GM19043 (cell line): ENCODE measurements around the gene VPS35.
"Not testable (repeated sequence)": the region's sequence is repeated elsewhere in the genome, so short reads cannot be mapped to it uniquely, and the experiment has no call there.

Experiments used
- ATAC-seq: cut with Tn5 transposase; IDR thresholded peaks from one replicate; pipeline ENCODE4 v1.9.1; 2021; ENCODE audit warnings: low read depth; ENCODE audit not compliant: unreplicated experiment

The VPS35 gene

GRCh38 chr16:46713634-46714033, 24.7 kb upstream of the VPS35 start:
- no peak for ATAC-seq

GRCh38 chr16:46712911-46713310, 23.9 kb upstream of the VPS35 start:
- no peak for ATAC-seq

- ATAC-seq = no peak
These were observed 22.4 kb upstream of the VPS35 start for GRCh38 chr16:46711106-46712058.

GRCh38 chr16:46709469-46710005, 20.6 kb upstream of the VPS35 start:
- no peak for ATAC-seq

DNA sequence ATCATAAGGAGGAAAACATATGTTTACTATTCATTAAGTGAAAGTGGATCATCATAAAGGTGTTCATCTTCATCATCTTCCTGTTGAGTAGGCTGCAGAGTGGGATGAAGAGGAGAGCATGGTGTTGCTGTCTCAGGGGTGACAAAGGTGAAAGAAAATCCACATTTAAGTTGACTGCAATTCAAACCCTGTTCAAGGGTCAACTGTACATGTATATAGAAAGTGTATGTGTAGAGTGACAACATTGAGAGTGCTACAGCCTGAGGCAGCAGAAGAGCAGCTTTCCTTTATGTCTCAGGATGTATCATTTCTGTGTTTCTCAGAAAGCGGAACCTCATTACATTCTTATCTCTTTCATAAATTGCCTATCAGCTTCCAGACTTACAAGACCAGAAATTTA, 17.7 kb upstream of the VPS35 start:
- ATAC-seq = no peak

GRCh38 chr16:46702030-46702429, 13.1 kb upstream of the VPS35 start:
- ATAC-seq = no peak

DNA sequence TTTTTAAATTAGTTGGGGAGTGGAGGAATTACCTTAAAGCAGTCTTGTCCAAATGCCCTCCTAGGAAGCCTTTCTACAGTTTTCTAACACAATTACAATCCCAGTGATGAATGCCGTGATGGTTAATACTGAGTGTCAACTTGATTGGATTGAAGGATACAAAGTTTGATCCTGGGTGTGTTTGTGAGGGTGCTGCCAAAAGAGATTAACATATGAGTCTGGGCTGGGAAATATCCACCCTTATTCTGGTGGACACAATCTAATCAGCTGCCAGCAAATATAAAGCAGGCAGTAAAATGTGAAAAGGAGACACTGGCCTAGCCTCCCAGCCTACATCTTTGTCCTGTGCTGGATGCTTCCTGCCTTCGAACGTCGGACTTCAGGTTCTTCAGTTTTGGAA, 12.6 kb upstream of the VPS35 start:
- ATAC-seq = no peak

GRCh38 chr16:46700048-46700447, 11.1 kb upstream of the VPS35 start:
- no peak for ATAC-seq

GRCh38 chr16:46696957-46697356, 8.0 kb upstream of the VPS35 start:
- ATAC-seq = no peak

- no peak for ATAC-seq
These were observed 7.0 kb upstream of the VPS35 start for GRCh38 chr16:46695937-46696336.

- ATAC-seq = no peak
These were observed 4.6 kb upstream of the VPS35 start for GRCh38 chr16:46693598-46693997.

- no peak for ATAC-seq
These were observed 2.7 kb upstream of the VPS35 start for GRCh38 chr16:46691726-46692125.

DNA sequence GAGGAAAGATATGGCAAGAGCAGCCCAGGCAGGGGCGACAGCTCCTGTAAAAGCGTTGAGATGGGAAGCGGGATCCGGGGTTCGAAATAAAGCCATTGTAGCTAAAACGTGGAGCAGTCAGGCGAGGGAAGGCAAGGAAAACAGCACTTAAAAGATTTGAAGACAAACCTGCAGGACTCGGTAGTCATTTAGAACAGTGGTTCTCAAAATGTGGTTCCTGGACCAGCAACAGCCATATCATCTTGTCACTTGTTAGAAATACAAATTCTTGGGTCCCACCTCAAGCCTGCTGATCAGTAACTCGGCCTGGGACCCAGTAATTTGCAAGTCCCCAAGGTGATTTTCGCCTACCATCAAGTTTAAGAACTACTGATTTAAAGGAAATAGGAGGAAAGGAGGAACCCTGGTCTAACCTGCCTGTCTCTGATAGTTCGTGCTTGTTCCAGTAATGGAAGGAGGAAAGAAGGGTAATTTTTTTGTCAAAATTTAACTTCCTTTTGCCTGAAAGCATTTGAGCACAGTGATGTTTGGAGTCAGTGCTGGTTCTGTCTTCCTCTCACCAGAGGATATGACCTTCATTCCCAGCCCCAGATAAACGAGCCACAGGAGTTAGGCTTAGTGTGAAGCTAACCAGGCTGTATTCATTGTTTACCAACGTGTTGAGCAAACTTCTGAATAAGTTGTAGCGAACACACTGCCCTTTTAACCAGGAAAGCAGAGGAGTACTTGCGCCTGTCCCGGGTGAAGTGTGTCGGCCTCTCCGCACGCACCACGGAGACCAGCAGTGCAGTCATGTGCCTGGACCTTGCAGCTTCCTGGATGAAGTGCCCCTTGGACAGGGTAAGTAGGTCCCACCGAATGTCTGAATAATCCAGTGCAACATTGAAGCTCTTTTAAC, 1.6 kb upstream of the VPS35 start:
- ATAC-seq = no peak

GRCh38 chr16:46689365-46690280, 645 bp upstream of the VPS35 start, which contains the start of gene ORC6:
Gene ORC6 (plus strand): TSS chr16:46689659. CDS start chr16:46689706, 47 bp downstream.
- ATAC-seq = peak; percentile 58

GRCh38 chr16:46688101-46688653, 801 bp downstream of the VPS35 start:
- no peak for ATAC-seq

GRCh38 chr16:46687486-46687885, 1.5 kb downstream of the VPS35 start:
- ATAC-seq = no peak

GRCh38 chr16:46686815-46687473, 2.0 kb downstream of the VPS35 start:
- no peak for ATAC-seq

GRCh38 chr16:46681867-46682266, 7.1 kb downstream of the VPS35 start:
- not testable (repeated sequence) for ATAC-seq

DNA sequence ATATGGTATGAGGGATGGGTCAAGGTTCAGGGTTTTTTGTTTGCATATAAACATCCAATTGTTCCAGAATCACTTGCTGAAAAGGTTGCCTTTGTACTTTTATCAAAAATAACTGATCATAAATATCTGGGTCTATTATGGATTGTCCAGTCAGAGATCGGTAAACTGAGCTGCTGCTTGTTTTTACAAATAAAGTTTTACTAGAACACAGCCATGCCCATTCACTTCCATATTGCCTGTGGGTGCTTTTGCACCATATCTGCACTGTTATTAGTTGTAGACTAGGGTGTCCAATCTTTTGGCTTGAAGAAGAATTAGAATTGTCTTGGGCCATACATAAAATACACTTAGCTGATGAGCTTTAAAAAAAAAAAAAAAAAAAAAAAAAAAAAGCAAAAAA, 11.0 kb downstream of the VPS35 start:
- not testable (repeated sequence) for ATAC-seq
